Neuron (in vitro differentiated cells): ENCODE data around the gene HRH1.

Experiments used
- H2AFZ ChIP-seq: one replicate; pipeline ENCODE4 v1.6.1; 2013; ENCODE audit warnings: low read depth, mild to moderate bottlenecking, inconsistent platforms, low read length, moderate library complexity
- H3K27me3 ChIP-seq: one replicate; pipeline ENCODE4 v1.6.1; 2013; ENCODE audit warnings: low read length; ENCODE audit not compliant: insufficient read depth
- H3K36me3 ChIP-seq: one replicate; pipeline ENCODE4 v1.6.1; 2013; ENCODE audit warnings: low read length; ENCODE audit not compliant: insufficient read depth
- H3K4me1 ChIP-seq: one replicate; pipeline ENCODE4 v1.6.1; 2013; ENCODE audit warnings: low read length; ENCODE audit not compliant: insufficient read depth
- H3K4me3 ChIP-seq: 2 replicates; pipeline ENCODE4 v1.5.1; 2013; ENCODE audit warnings: mild to moderate bottlenecking, low read length, moderate library complexity
- H3K9me3 ChIP-seq: one replicate; pipeline ENCODE4 v1.6.1; 2013; ENCODE audit warnings: low read length

The HRH1 gene

DNA sequence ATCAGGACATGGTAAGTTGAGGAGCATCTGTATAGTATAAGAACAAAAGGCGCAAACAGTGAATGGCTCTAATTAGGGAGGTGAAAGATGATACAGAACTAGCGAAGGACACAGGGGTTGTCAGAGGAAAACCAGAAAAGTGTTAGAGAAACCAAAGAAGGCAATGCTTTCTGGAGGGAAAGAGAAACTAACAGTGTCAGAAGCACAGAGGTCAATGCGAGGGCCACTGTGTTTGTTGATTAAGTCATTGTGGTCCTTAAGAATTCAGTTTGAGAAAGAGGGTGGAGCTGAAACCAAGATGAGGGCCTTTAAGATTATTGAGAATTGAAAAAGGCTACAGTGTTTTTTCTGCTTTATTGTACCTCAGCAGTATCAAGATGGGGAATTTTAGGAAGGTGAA is 146.7 kb downstream of the HRH1 start:
- Histone ChIP-seq H3K27me3 (no peaks in the 10 kb centered on the region), H3K4me1 (no peaks in the 10 kb centered on the region), H3K4me3 (no peak overlapping the region), H3K9me3 (no peaks in the 10 kb centered on the region), H3K36me3 (peaks cover 29% of the 10 kb centered on the region), H2AFZ (no peak overlapping the region)

DNA sequence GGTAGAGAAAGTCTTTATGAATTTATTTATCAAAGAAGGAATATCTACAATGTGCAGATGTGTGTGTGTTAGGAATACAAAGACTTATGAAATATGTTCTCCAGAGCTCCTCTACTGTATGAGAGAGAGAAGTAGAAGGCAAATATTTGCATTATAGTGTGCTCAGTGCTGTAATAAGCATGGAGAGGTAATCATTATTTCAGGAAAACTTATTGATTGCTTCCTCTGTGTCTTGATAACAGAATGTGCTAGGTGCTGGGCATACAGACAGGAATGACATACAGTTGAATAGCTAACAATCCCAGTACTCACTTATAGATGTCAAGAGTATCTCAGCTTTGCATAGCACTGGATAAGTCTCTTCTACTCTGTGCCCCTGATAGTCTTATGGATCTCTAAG is 148.2 kb downstream of the HRH1 start:
- H2AFZ ChIP-seq: no peak overlapping the region
- no peak overlapping the region for H3K4me3 ChIP-seq
- no peaks in the 10 kb centered on the region for H3K27me3 ChIP-seq
- peaks cover 38% of the 10 kb centered on the region for H3K36me3 ChIP-seq
- H3K9me3 ChIP-seq: no peaks in the 10 kb centered on the region
- no peaks in the 10 kb centered on the region for H3K4me1 ChIP-seq

DNA sequence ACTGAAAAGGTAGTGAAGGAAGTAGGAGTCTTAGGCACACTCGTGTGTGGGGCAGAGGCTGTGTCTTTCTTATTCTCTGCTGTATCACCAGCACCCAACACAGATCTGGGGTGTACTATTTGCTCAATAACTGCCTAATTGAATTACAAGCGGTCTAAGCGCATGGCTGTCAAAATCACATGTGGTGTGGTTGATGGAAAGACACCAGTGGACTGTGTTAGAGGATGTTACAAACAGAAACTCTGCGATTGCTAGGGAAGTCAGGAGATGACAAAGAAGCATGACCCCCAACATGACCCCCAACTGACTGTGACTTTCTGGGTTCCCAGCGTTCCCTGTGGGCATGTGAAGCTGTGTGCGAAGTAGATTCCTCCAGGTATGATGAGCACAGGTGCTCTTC is 149.9 kb downstream of the HRH1 start:
- Histone ChIP-seq H3K36me3 (peaks cover 47% of the 10 kb centered on the region), H3K27me3 (no peaks in the 10 kb centered on the region), H3K9me3 (no peaks in the 10 kb centered on the region), H3K4me3 (no peak overlapping the region), H3K4me1 (no peaks in the 10 kb centered on the region), H2AFZ (no peak overlapping the region)

DNA sequence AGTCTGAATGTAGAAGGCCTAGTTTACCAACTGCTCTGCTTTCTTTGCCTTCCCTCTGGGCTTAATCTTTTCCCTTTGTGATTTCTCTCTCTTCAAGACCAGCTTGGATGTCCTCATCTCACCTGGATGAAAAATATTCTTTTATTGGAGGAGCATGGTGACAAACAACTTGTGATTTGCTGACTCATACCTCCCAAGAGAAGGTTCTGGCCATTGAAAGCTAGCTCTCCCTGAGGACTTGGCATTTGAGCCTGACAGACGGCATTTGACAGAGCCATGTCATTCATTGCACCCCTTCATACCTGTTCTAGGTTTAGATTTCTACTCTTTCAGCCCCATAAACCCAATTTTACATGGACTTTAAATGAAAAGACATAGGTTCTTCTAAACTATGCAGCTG is 151.2 kb downstream of the HRH1 start:
- H3K4me1 ChIP-seq: no peaks in the 10 kb centered on the region
- H3K27me3 ChIP-seq: no peaks in the 10 kb centered on the region
- peaks cover 49% of the 10 kb centered on the region for H3K36me3 ChIP-seq
- H3K4me3 ChIP-seq: no peak overlapping the region
- H2AFZ ChIP-seq: no peak overlapping the region
- H3K9me3 ChIP-seq: no peaks in the 10 kb centered on the region

DNA sequence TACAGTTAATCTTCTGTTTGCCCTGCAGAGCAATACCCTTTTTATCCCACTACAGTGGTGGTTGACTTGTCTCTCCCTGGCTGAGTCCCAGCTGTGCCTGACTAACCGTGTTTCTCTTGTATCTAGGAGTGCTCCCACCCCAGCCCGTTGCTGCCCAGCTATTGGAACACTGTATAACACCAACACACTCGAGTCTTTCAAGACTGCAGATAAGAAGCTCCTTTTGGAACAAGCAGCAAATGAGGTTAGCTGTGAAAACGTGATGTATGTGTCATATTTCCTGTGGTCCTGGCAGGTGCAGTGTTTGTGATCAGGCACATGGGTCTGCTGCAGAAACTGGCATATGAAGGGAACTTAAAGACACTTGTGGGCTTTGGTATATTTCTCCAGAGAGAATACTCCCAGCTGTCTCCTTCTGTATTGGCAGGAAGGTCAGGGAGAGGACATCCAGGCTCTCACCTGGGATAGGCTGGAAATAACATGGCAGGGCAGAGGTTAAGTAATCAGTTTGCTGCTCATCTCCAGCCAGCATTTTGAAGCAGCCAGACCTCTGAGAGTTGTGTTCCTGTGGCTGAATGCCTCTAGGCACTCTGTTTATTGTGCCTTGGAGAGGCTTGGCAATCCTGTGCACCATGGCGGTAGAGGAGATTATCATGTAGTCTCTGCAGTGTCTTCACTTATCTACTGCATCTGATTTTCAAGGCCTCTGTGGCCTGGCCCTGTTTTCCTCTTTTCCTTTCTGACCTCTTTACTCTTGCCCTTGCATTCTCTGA is 152.7 kb downstream of the HRH1 start:
- H3K27me3 ChIP-seq: no peaks in the 10 kb centered on the region
- no peak overlapping the region for H3K4me3 ChIP-seq
- no peak overlapping the region for H2AFZ ChIP-seq
- no peaks in the 10 kb centered on the region for H3K4me1 ChIP-seq
- H3K36me3 ChIP-seq: peaks cover 44% of the 10 kb centered on the region
- no peaks in the 10 kb centered on the region for H3K9me3 ChIP-seq

DNA sequence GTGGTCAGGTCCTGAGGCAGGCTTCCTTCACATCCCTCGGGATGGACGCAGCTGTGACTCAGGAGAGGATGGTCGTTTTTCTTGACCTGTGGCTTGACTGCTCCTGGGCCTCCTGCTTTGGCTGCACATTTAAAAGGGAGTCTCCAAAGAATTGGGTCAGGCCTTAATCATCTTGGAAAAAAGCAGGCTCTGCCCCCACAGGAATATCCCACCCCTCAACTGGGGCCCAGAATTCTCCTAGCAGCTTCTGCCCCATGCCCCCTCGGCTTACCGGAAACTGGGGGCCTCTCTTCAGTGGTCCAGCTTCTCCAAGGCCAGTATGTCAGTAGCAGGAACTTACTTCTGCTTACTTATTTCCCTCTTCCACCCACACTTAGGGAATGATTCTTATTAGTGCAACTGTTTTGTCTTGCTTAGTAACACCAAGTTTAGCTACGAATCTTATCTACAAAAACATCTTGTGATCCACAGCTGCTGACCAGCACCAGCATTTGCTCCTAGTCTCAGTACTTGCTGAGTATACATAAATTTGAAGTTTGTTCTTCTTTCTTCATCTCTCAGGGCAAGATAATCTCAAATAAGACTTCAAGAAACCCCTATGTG is 153.6 kb downstream of the HRH1 start:
- Histone ChIP-seq H3K4me3 (no peak overlapping the region), H2AFZ (no peak overlapping the region), H3K27me3 (no peaks in the 10 kb centered on the region), H3K4me1 (no peaks in the 10 kb centered on the region), H3K9me3 (no peaks in the 10 kb centered on the region), H3K36me3 (peaks cover 44% of the 10 kb centered on the region)

DNA sequence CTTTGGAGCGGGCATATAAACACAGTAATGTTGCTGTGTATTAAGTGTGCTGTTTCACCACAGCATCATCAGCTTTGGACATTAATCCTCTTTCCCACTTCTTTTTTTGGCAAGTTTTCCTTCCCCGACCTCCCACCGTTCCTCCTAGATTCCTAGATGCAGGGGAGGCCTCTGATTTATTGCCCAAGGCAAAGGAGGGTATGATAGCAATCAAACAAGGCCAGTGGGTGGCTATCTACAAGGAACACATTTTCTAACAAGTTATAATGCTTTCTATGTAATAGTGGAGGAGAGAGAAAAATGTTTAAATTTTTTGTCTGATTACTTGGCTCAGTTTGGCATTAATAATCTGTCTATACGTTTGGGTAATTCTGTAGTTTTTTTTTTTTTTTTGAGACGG is 156.0 kb downstream of the HRH1 start:
- H3K9me3 ChIP-seq: no peaks in the 10 kb centered on the region
- H3K36me3 ChIP-seq: peaks cover 45% of the 10 kb centered on the region
- H3K4me3 ChIP-seq: no peak overlapping the region
- H2AFZ ChIP-seq: no peak overlapping the region
- H3K27me3 ChIP-seq: no peaks in the 10 kb centered on the region
- H3K4me1 ChIP-seq: no peaks in the 10 kb centered on the region

DNA sequence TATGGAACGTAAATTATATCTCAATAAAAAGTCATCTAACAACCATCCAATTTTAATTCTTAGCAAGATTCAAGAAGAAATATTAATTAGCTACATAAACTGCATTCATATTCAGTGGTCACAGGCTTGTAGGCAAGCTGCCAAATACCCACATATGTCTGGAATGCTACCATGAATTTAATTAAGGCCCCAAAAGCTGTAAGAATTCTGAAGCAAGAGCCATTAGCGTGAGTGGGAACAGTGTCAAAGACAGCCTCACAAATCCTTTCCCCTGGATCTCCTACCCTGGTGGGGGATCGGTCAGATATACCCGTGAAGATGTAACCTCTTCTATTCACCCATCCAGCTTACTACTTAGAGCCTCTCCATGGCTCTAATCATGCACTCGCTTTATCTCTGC is 157.9 kb downstream of the HRH1 start:
- Histone ChIP-seq H3K9me3 (no peaks in the 10 kb centered on the region), H3K27me3 (no peaks in the 10 kb centered on the region), H3K4me3 (no peak overlapping the region), H2AFZ (no peak overlapping the region), H3K36me3 (peaks cover 44% of the 10 kb centered on the region), H3K4me1 (no peaks in the 10 kb centered on the region)
